K562 (cell line): ENCODE data around the gene CAV1. TPM values are rescaled to one million over a fixed set of nuclear protein-coding genes. Genes with fewer than 3 reads are reported as not detected.

Experiments used
- ARID3A ChIP-seq: IDR thresholded peaks from 2 replicates; pipeline ENCODE4 v1.6.1; 2012; ENCODE audit warnings: low read depth, low read length, improper control_type of control experiment, borderline replicate concordance
- CAMTA2 ChIP-seq: fragments of 250-450 bp; sonication (Bioruptor Pico); conservative IDR thresholded peaks from 2 replicates; pipeline ENCODE4 v1.5.1; 2022
- CBFB ChIP-seq: sonication (generic); formaldehyde crosslinking; IDR thresholded peaks from 2 replicates; pipeline ENCODE4 v1.4.0; 2020; ENCODE audit warnings: mild to moderate bottlenecking, missing genetic modification reagents
- DMBX1 ChIP-seq: fragments of 250-450 bp; sonication (Bioruptor Pico); IDR thresholded peaks from 2 replicates; pipeline ENCODE4 v1.8.0; 2022; ENCODE audit warnings: inconsistent platforms, mild to moderate bottlenecking, moderate library complexity, borderline replicate concordance
- ETV6 ChIP-seq, 3 experiments: fragments of 150-350 bp in 1 of 3; sonication (generic) in 1 of 3; formaldehyde crosslinking in 1 of 3; IDR thresholded peaks; 2 replicates each; pipeline versions ENCODE4 v1.6.1 to v1.8.0; 2014 to 2022; ENCODE audit warnings: borderline replicate concordance in 2 of 3, low read depth in 2 of 3, antibody characterized with exemption in 1 of 3, low read length in 1 of 3, mild to moderate bottlenecking in 1 of 3, missing genetic modification reagents in 1 of 3
- GABPB2 ChIP-seq: fragments of 250-450 bp; sonication (Bioruptor Pico); conservative IDR thresholded peaks from 2 replicates; pipeline ENCODE4 v1.5.1; 2021; ENCODE audit warnings: mild to moderate bottlenecking
- HMBOX1 ChIP-seq: sonication (generic); IDR thresholded peaks from 2 replicates; pipeline ENCODE4 v1.6.1; 2016
- MITF ChIP-seq: IDR thresholded peaks from 2 replicates; pipeline ENCODE4 v1.6.1; 2014; ENCODE audit warnings: antibody characterized with exemption
- NCOA2 ChIP-seq, 2 experiments: fragments of 450-650 bp; IDR thresholded peaks; 2 replicates each; pipeline ENCODE4 v1.6.1; 2018; ENCODE audit warnings: mild to moderate bottlenecking in 2 of 2, moderate library complexity in 1 of 2; ENCODE audit not compliant: partially characterized antibody in 2 of 2
- NKRF ChIP-seq: fragments of 450-650 bp; IDR thresholded peaks from 2 replicates; pipeline ENCODE4 v1.6.1; 2016; ENCODE audit warnings: borderline replicate concordance
- PATZ1 ChIP-seq: fragments of 250-450 bp; sonication (Bioruptor Pico); IDR thresholded peaks from 2 replicates; pipeline ENCODE4 v1.5.0; 2020; ENCODE audit warnings: mild to moderate bottlenecking, borderline replicate concordance
- PTBP1 ChIP-seq: fragments of 200-400 bp; formaldehyde crosslinking; IDR thresholded peaks from 2 replicates; pipeline ENCODE4 v1.6.1; 2017; ENCODE audit warnings: low read depth, low read length
- RNF219 ChIP-seq: fragments of 250-450 bp; sonication (Bioruptor Pico); IDR thresholded peaks from 2 replicates; pipeline ENCODE4 v1.5.0; 2022; ENCODE audit warnings: mild to moderate bottlenecking
- SMAD4 ChIP-seq: fragments of 250-450 bp; sonication (Bioruptor Pico); conservative IDR thresholded peaks from 2 replicates; pipeline ENCODE4 v1.8.0; 2021; ENCODE audit warnings: inconsistent platforms, mild to moderate bottlenecking, moderate library complexity
- TBP ChIP-seq: optimal IDR thresholded peaks from 2 replicates; pipeline ENCODE3; 2011; ENCODE audit warnings: low read depth, low read length, improper control_type of control experiment
- ZNF507 ChIP-seq: conservative IDR thresholded peaks from 2 replicates; pipeline ENCODE4 v1.6.1; 2017; ENCODE audit warnings: missing genetic modification characterization, missing compliant biosample characterization
- polyA plus RNA-seq, 8 experiments: library from polyadenylated mRNA; depleted of rRNA in 4 of 8; stranded (reverse) in 5 of 8; unstranded in 3 of 8; fragments of >200 nt; fragmentation: Nextera tagmentation in 2 of 8; fragmentation: Illumina TruSeq in 1 of 8; extraction: Ambion mirVana in 2 of 8; extraction: Trizol in 1 of 8; gene quantifications; 2 replicates each; pipeline versions ENCODE4 v1.2.1 to v1.2.3, GENCODE V29; 2011 to 2014; ENCODE audit warnings: inconsistent platforms in 1 of 8, missing spikeins in 1 of 8
- total RNA-seq, 7 experiments: library from RNA; depleted of rRNA in 6 of 7; stranded (reverse); fragments of >200 nt in 6 of 7; fragmentation: Illumina TruSeq in 2 of 7; extraction: Trizol in 2 of 7; gene quantifications; 2 replicates each; pipeline versions ENCODE4 v1.2.1 to v1.2.3, GENCODE V29; 2011 to 2021; ENCODE audit warnings: low replicate concordance in 1 of 7

Gene CAV1
- total and polyA plus RNA-seq, 9 of the 15 experiments (the other 6 are each of a cell fraction or from before 2014, with no cell fraction given) = 0.08 to 1.5 (median 0.63) TPM

- no peak for TF ChIP-seq RNF219 (CRISPR knock-in tag)
- no peak for TF ChIP-seq PATZ1
- no peak for TF ChIP-seq TBP
- TF ChIP-seq GABPB2 (CRISPR knock-in tag) = no peak
- TF ChIP-seq CAMTA2 (CRISPR knock-in tag) = no peak
- TF ChIP-seq ARID3A = peak; percentile 75; the same call in 1 of the 2 replicates
- no peak for TF ChIP-seq CBFB (CRISPR knock-in tag)
- no peak for TF ChIP-seq ETV6 (IDR thresholded peaks at IDR 0.05; ENCODE audit: borderline replicate concordance in 1 of 2, low read depth in 2 of 2, low read length in 1 of 2)
- TF ChIP-seq ETV6 (CRISPR knock-in tag; IDR thresholded peaks at IDR 0.05; ENCODE audit: borderline replicate concordance) = no peak
- TF ChIP-seq PTBP1 = no peak
- no peak for TF ChIP-seq MITF
- no peak for TF ChIP-seq HMBOX1
- TF ChIP-seq DMBX1 (CRISPR knock-in tag) = no peak
- no peak for TF ChIP-seq ZNF507 (tag)
- TF ChIP-seq NCOA2 (IDR thresholded peaks at IDR 0.05; ENCODE audit: partially characterized antibody in 2 of 2) = no peak
- no peak for TF ChIP-seq SMAD4
- TF ChIP-seq NKRF = no peak
These were observed 32.8 kb upstream of the CAV1 start (continued) for GRCh38 chr7:116491887-116492653.
